Occipital lobe (tissue), 2 donors: ENCODE results near the gene CYP4F11. TPM values are rescaled to one million over a fixed set of nuclear protein-coding genes. Genes with fewer than 3 reads are reported as not detected.
"Not testable (repeated sequence)": the region's sequence is repeated elsewhere in the genome, so short reads cannot be mapped to it uniquely, and the experiment has no call there.

ENCODE experiments used
- DNase-seq: peaks from one replicate; lab custom pipeline; 2025; lab: John Stamatoyannopoulos, UW
- total RNA-seq: library from RNA; depleted of rRNA; stranded (reverse); fragments of >200 nt; gene quantifications from one replicate; pipeline ENCODE4 v1.2.3, GENCODE V29; 2014

CYP4F11 gene, protein sequence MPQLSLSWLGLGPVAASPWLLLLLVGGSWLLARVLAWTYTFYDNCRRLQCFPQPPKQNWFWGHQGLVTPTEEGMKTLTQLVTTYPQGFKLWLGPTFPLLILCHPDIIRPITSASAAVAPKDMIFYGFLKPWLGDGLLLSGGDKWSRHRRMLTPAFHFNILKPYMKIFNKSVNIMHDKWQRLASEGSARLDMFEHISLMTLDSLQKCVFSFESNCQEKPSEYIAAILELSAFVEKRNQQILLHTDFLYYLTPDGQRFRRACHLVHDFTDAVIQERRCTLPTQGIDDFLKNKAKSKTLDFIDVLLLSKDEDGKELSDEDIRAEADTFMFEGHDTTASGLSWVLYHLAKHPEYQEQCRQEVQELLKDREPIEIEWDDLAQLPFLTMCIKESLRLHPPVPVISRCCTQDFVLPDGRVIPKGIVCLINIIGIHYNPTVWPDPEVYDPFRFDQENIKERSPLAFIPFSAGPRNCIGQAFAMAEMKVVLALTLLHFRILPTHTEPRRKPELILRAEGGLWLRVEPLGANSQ
- 0.16 TPM for total RNA-seq

DNA sequence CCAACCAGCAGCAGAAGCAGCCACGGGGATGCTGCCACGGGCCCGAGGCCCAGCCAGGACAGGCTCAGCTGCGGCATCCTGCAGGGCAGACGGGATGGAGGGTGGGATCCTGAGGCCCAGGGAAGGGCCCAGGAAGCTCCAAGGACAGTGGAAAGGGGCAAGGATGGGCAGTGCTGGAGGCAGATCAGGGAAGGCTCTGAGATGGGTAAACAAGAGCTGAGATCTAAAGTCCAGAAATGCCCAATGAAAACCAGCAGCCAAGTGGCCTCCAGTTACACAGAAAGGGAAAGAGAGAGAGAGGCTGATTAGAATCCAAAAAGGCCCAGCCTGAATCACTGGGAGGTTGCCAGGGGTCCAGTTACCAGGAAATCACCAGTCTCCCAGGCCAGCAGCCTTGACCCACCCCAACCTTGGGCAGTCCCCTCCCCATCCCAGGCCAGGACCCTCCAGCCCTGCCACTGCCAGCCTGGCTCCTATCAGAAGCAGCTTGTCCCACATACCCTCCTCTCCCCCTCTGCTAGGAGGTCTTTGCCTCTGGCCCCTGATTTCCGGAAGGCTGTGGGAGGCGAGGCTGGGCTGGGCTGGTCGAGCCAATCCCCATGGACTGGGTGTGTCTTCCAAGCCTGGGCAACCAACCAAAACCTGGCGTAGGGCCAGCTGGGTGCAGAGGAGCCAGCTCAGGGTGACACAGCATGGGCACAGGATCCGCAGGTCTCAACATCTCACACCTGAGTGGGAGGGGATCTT is at the start of gene CYP4F11:
CYP4F11 (minus strand) TSS at position 198 of the 747 bp plus-strand sequence; CDS start at position 77, 121 bp downstream.
- peak; percentile 22 for DNase-seq

DNA sequence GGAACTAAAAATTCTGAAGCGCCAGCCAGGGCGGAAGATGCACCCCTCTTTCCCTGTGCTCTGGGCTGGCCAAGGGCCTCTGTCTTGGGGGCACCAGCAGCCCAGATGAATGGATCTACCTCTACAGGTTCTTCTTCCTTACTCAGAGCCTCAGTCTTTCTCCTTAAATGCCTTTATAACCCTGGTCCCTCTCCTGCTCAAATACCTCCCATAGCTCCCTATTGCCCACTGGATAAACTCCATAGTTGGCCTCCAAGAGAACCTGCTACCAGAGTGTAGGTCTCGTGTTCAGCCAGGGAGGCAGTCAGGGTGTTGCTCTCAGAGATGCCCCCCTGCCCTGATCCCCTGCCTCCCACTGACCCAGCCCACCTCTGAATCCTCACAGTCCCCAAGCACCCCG is 45.0 kb upstream of the CYP4F11 start:
- DNase-seq: no peak

DNA sequence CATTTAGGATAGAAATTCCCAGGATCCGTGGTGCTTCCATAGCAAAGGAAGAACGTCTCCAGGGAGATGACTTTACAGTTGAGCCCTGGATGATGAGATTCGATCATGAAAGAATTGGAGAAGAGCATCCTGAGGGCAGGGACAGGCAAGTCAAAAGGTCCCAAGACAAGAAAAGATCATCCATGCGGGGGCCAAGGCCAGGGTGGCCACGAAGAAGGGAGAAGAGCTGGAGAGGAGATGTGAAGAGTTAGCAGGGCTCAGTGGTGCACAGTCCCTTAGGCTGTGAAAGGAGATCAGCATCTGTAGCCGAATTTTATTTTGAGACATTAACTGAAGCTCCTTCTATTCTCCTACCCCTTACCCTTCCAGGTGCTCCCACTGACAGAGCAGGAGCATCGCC is 43.4 kb upstream of the CYP4F11 start:
- DNase-seq: no peak

DNA sequence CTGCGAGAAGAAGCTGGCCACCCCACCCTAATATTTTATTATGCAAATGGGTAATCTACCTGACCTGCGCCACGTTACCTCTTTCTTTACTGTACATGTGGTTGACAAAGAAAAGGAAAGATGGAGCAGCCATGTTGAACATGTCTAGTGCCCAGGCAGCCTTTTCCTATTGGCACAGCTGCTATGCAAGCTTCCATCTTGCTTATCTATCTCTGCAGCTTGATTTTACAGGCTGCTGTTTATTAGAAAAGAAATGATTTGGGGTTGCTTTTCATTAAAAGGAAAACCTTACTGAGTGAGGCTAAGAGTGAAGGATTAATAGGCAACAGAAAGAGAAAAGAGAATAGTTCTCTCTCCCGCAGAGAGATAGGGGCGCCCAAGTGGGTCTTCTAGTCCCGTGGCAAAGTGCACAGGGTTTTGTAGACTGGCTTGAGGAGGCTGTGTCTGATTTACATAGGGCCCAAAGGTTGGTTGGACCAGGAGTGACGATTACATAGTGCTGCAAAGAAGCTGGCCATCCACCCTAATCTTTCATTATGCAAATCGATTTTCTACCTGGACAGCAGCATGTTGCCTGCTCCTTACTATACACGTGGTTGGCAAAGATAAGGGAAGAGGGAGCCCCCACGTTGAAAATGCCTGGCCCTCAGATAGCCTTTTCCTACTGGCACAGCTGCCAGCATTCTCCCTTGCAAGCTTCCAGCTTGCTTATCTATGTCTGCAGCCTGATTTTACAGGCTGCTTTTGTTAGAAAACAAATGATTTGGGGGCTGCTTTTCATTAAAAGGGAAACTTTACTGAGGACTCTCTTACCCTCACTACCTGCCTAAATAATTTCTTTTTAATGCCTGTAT is 42.7 kb upstream of the CYP4F11 start:
- DNase-seq: no peak

- no peak for DNase-seq
Observed at GRCh38 chr19:15974856-15975255, 40.5 kb upstream of the CYP4F11 start.

DNA sequence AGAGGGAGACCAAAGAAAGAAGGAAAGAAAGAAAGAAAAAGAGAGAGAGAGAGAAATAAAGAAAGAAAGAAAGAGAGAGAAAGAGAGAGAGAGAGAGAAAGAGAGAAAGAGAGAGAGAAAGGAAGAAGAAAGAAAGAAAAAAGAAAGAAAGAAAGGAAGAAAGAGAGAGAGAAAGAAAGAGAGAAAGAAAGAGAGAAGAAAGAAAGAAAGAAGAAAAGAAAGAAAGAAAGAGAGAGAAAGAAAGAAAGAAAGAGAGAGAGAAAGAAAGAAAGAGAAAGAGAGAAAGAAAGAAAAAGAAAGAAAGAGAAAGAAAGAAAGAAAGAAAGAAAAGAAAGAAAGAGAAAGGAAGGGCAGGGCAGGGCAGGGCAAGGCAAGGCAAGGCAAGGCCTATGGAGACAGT is 37.7 kb upstream of the CYP4F11 start:
- not testable (repeated sequence) for DNase-seq

DNA sequence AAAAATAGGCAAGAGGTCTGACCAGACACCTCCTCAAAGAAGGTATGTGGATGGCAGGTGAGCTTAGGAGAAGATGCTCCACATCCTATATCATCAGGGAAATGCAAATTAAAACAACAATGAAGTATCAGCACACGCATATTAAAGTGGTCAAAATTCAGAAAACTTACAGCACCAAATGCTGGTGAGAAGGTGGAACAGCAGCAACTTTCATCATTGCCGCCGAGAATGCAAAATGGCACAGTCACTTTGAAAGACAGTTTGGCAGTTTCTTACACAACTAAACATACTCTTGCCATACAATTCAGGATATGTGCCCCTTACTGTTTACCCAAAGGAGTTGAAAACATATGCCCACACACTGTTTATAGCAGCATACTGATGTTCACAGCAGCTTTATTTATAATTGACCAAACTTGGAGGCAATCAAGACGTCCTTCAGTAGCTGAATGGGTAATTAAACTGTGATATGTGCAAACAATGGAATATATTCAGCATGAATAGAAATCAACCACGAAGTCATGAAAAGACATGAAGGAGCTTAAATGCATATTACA is 37.0 kb upstream of the CYP4F11 start:
- DNase-seq: no peak

DNA sequence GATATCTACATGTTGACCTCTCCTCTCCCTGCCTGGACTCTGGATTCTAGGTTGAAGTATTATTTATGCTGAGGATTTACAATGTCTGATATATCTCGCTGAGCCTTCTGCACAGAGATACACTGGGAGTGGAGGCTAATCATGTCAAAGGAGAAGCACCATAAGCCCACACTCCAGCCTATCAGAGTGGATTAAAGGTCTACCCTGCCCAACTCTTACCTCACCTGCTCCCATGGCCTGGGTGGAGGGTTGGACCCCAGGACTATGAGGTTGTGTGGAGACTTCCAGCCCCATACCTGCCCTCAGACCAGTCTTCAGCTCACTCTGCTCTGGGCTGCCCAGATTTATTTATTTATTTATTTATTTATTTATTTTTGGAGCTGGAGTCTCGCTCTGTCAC is 29.9 kb upstream of the CYP4F11 start:
- DNase-seq: no peak

GRCh38 chr19:15962319-15962718 is 28.0 kb upstream of the CYP4F11 start:
- no peak for DNase-seq

GRCh38 chr19:15954820-15955219 is 20.5 kb upstream of the CYP4F11 start:
- no peak for DNase-seq

- no peak for DNase-seq
Observed at GRCh38 chr19:15948223-15949058, 14.1 kb upstream of the CYP4F11 start, which contains the start of gene OR10H4. Gene OR10H4, plus strand, starts transcription at chr19:15949008. Its CDS starts 0 bp downstream, at chr19:15949008.

DNA sequence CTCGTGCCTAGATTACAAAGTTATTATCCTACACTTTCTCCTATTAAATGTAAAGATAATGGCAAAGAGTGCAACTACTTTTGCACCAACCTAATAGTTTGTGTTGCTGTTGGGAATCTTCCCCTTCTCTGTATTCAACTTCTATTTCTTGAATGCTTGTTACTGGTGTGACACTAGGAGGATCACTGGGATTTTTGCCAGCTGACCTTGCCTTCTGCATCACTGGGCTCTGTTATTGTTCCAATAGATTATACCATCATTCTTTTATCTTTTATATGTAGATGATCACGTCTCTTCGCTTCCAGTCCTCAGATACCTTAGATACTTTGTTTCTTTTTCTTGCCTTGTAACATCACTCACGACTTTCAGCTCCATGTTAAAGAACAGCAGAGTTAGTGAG is 11.0 kb upstream of the CYP4F11 start:
- DNase-seq: no peak

DNA sequence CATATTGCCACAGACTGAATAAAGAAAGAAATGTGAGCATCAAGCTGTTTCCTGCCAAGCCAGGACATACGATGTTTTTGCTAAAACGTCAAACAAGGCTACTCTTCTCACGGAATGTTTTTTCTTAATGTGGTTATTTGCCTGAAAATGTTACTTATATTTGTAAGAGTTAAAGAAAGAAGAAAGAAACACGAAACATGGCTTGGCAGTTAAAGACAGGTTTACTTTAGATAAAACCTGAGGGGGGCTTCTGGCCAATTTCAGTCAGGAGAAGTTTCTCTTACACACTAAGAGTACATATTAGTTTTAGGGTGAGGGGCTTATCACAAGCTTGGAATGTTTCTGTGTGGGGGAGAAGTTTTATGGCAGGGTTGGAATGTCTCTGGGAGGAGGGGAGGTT is 10.1 kb upstream of the CYP4F11 start:
- no peak for DNase-seq

- no peak for DNase-seq
Observed at GRCh38 chr19:15937771-15938170, 3.4 kb upstream of the CYP4F11 start.

DNA sequence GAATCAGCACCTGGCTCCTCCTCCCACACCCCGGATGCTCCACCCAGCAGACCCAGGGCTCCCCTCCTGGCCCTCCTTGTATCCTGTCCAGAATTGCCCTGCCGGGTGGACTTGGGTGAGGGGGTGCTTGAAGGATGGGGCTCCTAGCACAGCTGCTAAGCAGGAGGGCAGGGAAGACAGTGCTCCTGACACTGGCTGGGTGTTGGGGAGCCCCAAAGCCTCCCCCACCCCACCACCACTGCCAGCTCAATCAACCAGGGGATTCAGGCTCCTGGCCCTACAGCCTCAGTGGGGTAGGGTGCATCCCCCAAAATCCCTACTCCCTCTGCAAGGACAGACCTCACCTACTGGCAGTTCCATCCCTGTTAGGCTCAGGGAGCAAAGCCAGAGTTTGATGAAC is 2.6 kb upstream of the CYP4F11 start:
- no peak for DNase-seq

GRCh38 chr19:15936173-15936572 is 1.8 kb upstream of the CYP4F11 start:
- no peak for DNase-seq

DNA sequence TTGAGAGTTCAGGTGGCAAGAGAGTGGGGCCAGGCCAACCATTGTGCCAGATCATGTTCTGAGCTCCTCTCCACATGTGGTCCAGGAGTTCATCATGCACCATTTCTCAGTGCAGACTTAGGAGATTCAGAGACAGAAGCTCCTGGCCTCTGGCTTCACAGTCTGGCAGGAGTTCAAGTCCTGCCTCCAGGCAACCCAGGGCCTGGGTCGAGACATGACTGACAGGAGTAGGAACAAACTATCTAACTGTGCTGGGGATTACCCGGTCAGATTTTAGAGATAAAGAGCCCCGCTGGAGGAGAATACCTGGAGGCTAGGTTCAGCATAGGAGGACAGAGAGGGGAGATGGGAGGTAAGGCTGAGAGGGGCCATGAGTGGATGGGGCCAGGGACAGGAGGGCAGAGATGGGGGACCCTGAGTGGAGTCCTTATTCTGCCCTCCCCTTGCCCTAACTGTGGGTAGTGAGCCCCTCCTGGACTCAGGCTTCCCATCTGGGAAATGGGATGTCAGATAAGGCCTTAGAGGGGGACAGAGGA is 906 bp upstream of the CYP4F11 start:
- no peak for DNase-seq

- DNase-seq: not testable (repeated sequence)
Observed at GRCh38 chr19:15933761-15934331, 483 bp downstream of the CYP4F11 start.

GRCh38 chr19:15928321-15928720 is 6.0 kb downstream of the CYP4F11 start:
- no peak for DNase-seq

DNA sequence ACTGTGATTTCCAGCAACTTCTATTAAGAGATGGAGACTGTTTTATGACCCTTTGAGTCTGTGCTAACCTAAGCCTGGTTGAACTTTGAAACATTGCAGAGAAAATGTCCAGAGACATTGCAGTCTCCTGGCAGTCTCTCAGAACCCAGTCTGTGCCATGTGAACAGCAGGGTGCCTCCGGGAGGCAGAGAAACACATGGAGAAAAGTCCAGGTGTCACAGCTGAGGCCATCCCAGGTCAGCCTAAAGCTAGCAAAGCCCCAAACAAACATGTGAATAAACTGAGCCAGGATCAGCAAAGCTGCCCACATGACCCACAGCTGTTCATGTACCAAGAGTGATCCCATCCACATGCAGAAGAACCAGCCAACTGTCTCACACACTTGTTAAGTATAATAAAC is 7.8 kb downstream of the CYP4F11 start:
- no peak for DNase-seq
